Fibroblast of upper back skin (primary cell): ENCODE results near the gene PCDHGA1.
"Not testable (repeated sequence)": the region's sequence is repeated elsewhere in the genome, so short reads cannot be mapped to it uniquely, and the experiment has no call there.

Experiments
- DNase-seq: peaks from one replicate; pipeline ENCODE4 v3.0.0-alpha.2; 2013

PCDHGA1 gene

GRCh38 chr5:141330299-141331080, at the start of gene PCDHGA1:
Gene PCDHGA1, plus strand, starts transcription at chr5:141330514.
- peak; percentile 39 for DNase-seq

- no peak for DNase-seq
These were observed 31.9 kb upstream of the PCDHGA1 start for GRCh38 chr5:141298376-141298775.

GRCh38 chr5:141303756-141304155, 26.6 kb upstream of the PCDHGA1 start, which contains the start of gene SLC25A2:
Gene SLC25A2, minus strand, starts transcription at chr5:141304049. Its CDS starts 184 bp downstream, at chr5:141303865.
- DNase-seq: no peak

- DNase-seq: no peak
These were observed 23.7 kb upstream of the PCDHGA1 start for GRCh38 chr5:141306630-141307029.

GRCh38 chr5:141313711-141314110, 16.6 kb upstream of the PCDHGA1 start:
- no peak for DNase-seq

GRCh38 chr5:141316963-141317362, 13.4 kb upstream of the PCDHGA1 start:
- not testable (repeated sequence) for DNase-seq

- DNase-seq: no peak
These were observed 11.1 kb upstream of the PCDHGA1 start for GRCh38 chr5:141319202-141319601.

- no peak for DNase-seq
These were observed 10.6 kb upstream of the PCDHGA1 start for GRCh38 chr5:141319699-141320098.

GRCh38 chr5:141320225-141321169, 9.8 kb upstream of the PCDHGA1 start, which contains the start of gene TAF7:
Gene TAF7, minus strand, starts transcription at chr5:141320784. Its CDS starts 740 bp downstream, at chr5:141320044.
- peak; percentile 92 for DNase-seq

GRCh38 chr5:141322261-141322660, 8.1 kb upstream of the PCDHGA1 start:
- DNase-seq: no peak

GRCh38 chr5:141326088-141326854, 4.0 kb upstream of the PCDHGA1 start:
- DNase-seq: peak; percentile 75

- no peak for DNase-seq
These were observed 2.1 kb upstream of the PCDHGA1 start for GRCh38 chr5:141328231-141328630.

GRCh38 chr5:141332571-141332970, 2.3 kb downstream of the PCDHGA1 start:
- DNase-seq: not testable (repeated sequence)

- DNase-seq: peak; percentile 53
These were observed 8.4 kb downstream of the PCDHGA1 start, which contains the start of gene PCDHGA2 for GRCh38 chr5:141338538-141339306. Gene PCDHGA2, plus strand, starts transcription at chr5:141338760.

- DNase-seq: not testable (repeated sequence)
These were observed 10.6 kb downstream of the PCDHGA1 start for GRCh38 chr5:141340781-141341354.

- no peak for DNase-seq
These were observed 12.5 kb downstream of the PCDHGA1 start for GRCh38 chr5:141342773-141343172.

GRCh38 chr5:141343242-141343952, 13.1 kb downstream of the PCDHGA1 start, which contains the start of gene PCDHGA3:
Gene PCDHGA3, plus strand, starts transcription at chr5:141343829. Its CDS starts 205 bp downstream, at chr5:141344034.
- DNase-seq: peak; percentile 59

GRCh38 chr5:141343953-141344463, 13.7 kb downstream of the PCDHGA1 start:
- no peak for DNase-seq

GRCh38 chr5:141345327-141345726, 15.0 kb downstream of the PCDHGA1 start:
- DNase-seq: no peak

GRCh38 chr5:141346017-141346416, 15.7 kb downstream of the PCDHGA1 start:
- DNase-seq: not testable (repeated sequence)
